K562 (cell line): ENCODE measurements around the gene HOXC5. TPM values are rescaled to one million over a fixed set of nuclear protein-coding genes. Genes with fewer than 3 reads are reported as not detected.

Experiments used
- ATAC-seq: fragments of 200-7000 bp; cut with Tn5 transposase; 3 replicates; pipeline ENCODE4 v1.9.1; 2020; ENCODE audit warnings: moderate library complexity
- BruUV-seq: library from RNA; stranded (reverse); fragments of 400-500 nt; replicated peaks from 2 replicates; lab custom pipeline; 2021; lab: Mats Ljungman, UMichigan
- CTCF ChIA-PET: fragments of 300-600 bp; formaldehyde crosslinking; extraction: SDS; loops from one replicate; lab custom pipeline; 2021; ENCODE audit warnings: low intra/inter-chr PET ratio; lab: Yijun Ruan, JAX
- POLR2A ChIA-PET: fragments of 300-600, 350-650 bp; sonication (Branson Sonifier 250); formaldehyde crosslinking; extraction: SDS; loops from one replicate; lab custom pipeline; 2021; ENCODE audit warnings: antibody characterized with exemption, inconsistent platforms; lab: Yijun Ruan, JAX
- DNase-seq, 4 experiments: peaks; one replicate each; pipeline versions ENCODE4 v3.0.0 to v3.0.0-alpha.2; 2011 to 2018; ENCODE audit warnings: low spot score in 3 of 4, mixed read lengths in 3 of 4; ENCODE audit errors: extremely low read depth in 1 of 4
- FAIRE-seq: peaks from 2 replicates; lab custom pipeline; 2011; peaks lifted over from hg19 to GRCh38; lab: Jason Lieb, UNC
- H2AFZ ChIP-seq: 2 replicates; pipeline ENCODE4 v1.6.0; 2011; ENCODE audit warnings: low read depth, low read length, control low read depth, inconsistent platforms
- H3K27ac ChIP-seq: fragments of 200-600 bp; 3 replicates; pipeline ENCODE4 v1.8.0; 2011; ENCODE audit warnings: low read depth, mild to moderate bottlenecking, control low read depth, inconsistent platforms, low read length, moderate library complexity, mixed read lengths; ENCODE audit errors: extremely low read depth
- H3K27me3 ChIP-seq, 2 experiments: fragments of 300-600 bp in 1 of 2; 2 replicates in 1 of 2; 3 replicates in 1 of 2; pipeline versions ENCODE4 v1.6.0 to v1.8.0; 2011; ENCODE audit warnings: inconsistent platforms in 2 of 2, low read length in 2 of 2, mild to moderate bottlenecking in 1 of 2, mixed read lengths in 1 of 2, moderate library complexity in 1 of 2; ENCODE audit not compliant: control insufficient read depth in 2 of 2, insufficient read depth in 2 of 2
- H3K36me3 ChIP-seq: fragments of 300-600 bp; 3 replicates; pipeline ENCODE4 v1.8.0; 2011; ENCODE audit warnings: mild to moderate bottlenecking, low read length, inconsistent platforms; ENCODE audit not compliant: control insufficient read depth, insufficient read depth
- H3K4me1 ChIP-seq, 2 experiments: fragments of 200-600 bp in 1 of 2; replicated peaks in 1 of 2; 2 replicates in 1 of 2; 3 replicates in 1 of 2; pipeline versions ENCODE4 v1.5.1 to v1.8.0; 2011; ENCODE audit warnings: inconsistent platforms in 2 of 2, low read length in 2 of 2, mild to moderate bottlenecking in 1 of 2, mixed read lengths in 1 of 2, moderate library complexity in 1 of 2; ENCODE audit not compliant: control insufficient read depth in 2 of 2, insufficient read depth in 2 of 2
- H3K4me2 ChIP-seq: 2 replicates; pipeline ENCODE4 v1.6.1; 2011; ENCODE audit warnings: low read length, control low read depth, inconsistent platforms, mixed read lengths; ENCODE audit not compliant: insufficient read depth
- H3K4me3 ChIP-seq: fragments of 200-600 bp; sonication (generic), shearing (Covaris generic); 2 replicates; pipeline ENCODE4 v1.5.1; 2016; ENCODE audit warnings: control low read depth, inconsistent platforms
- H3K79me2 ChIP-seq: fragments of 200-600 bp; 3 replicates; pipeline ENCODE4 v1.8.0; 2011; ENCODE audit warnings: low read length, inconsistent platforms; ENCODE audit not compliant: control insufficient read depth, insufficient read depth
- H3K9ac ChIP-seq, 2 experiments: 2 replicates each; pipeline versions ENCODE4 v1.6.0 to v1.6.1; 2011; ENCODE audit warnings: low read depth in 2 of 2, low read length in 2 of 2, control low read depth in 1 of 2, inconsistent platforms in 1 of 2, mild to moderate bottlenecking in 1 of 2, mixed read lengths in 1 of 2; ENCODE audit not compliant: insufficient read depth in 1 of 2
- H3K9me1 ChIP-seq: one replicate; pipeline ENCODE4 v1.6.0; 2011; ENCODE audit warnings: inconsistent platforms, mild to moderate bottlenecking, low read length, moderate library complexity; ENCODE audit not compliant: control insufficient read depth, insufficient read depth
- H3K9me3 ChIP-seq: replicated peaks from 2 replicates; pipeline ENCODE4 v1.5.1; 2011; ENCODE audit warnings: low read depth, low read length, inconsistent platforms; ENCODE audit not compliant: control insufficient read depth, insufficient read depth
- H4K20me1 ChIP-seq: replicated peaks from 2 replicates; pipeline ENCODE4 v1.6.1; 2011; ENCODE audit warnings: low read length, inconsistent platforms, mixed read lengths; ENCODE audit not compliant: control insufficient read depth, insufficient read depth
- CHD2 ChIP-seq: IDR thresholded peaks from 2 replicates; pipeline ENCODE4 v1.6.1; 2011; ENCODE audit warnings: low read depth, low read length
- JUN ChIP-seq, 2 experiments: sonication (generic) in 1 of 2; formaldehyde crosslinking in 1 of 2; IDR thresholded peaks; 2 replicates each; pipeline versions ENCODE4 v1.6.1 to v1.8.0; 2012 to 2022; ENCODE audit warnings: borderline replicate concordance in 2 of 2, mild to moderate bottlenecking in 2 of 2, improper control_type of control experiment in 1 of 2, low read depth in 1 of 2, low read length in 1 of 2, missing genetic modification reagents in 1 of 2
- KDM1A ChIP-seq, 2 experiments: fragments of 450-650 bp; IDR thresholded peaks; 2 replicates each; pipeline ENCODE4 v1.6.1; 2016; ENCODE audit warnings: mild to moderate bottlenecking in 2 of 2
- RBM17 ChIP-seq: fragments of 200-400 bp; formaldehyde crosslinking; IDR thresholded peaks from 2 replicates; pipeline ENCODE4 v1.6.1; 2017; ENCODE audit warnings: low read depth, mild to moderate bottlenecking, low read length, borderline replicate concordance
- TRIM24 ChIP-seq, 2 experiments: fragments of 450-650 bp; IDR thresholded peaks; 2 replicates each; pipeline ENCODE4 v1.6.1; 2016
- ZNF184 ChIP-seq: sonication (generic); formaldehyde crosslinking; IDR thresholded peaks from 2 replicates; pipeline ENCODE4 v1.5.0; 2020; ENCODE audit warnings: missing genetic modification reagents
- ZNF717 ChIP-seq: fragments of 250-450 bp; sonication (Bioruptor Pico); IDR thresholded peaks from 2 replicates; pipeline ENCODE4 v1.5.0; 2021
- WGBS: fragments of 100-300 bp; shearing (Covaris generic); methylation state at CpG from one replicate; pipeline ENCODE4 v1.1.6; 2016; ENCODE audit warnings: low coverage, mixed read lengths; ENCODE audit not compliant: insufficient coverage; ENCODE audit errors: missing lambda C conversion rate; 5-methylcytosine and 5-hydroxymethylcytosine counted together
- in situ Hi-C: fragments of 300-500 bp; cut with MboI; formaldehyde crosslinking; loops from 4 replicates; pipeline ENCODE4 v1.15.0; 2018; ENCODE audit warnings: inconsistent platforms, mixed read lengths
- intact Hi-C: fragments of 100-400 bp; cut with micrococcal nuclease; formaldehyde crosslinking; loops from 2 replicates; pipeline ENCODE4 v1.14.2; 2022
- polyA plus RNA-seq, 8 experiments: library from polyadenylated mRNA; depleted of rRNA in 4 of 8; stranded (reverse) in 5 of 8; unstranded in 3 of 8; fragments of >200 nt; fragmentation: Nextera tagmentation in 2 of 8; fragmentation: Illumina TruSeq in 1 of 8; extraction: Ambion mirVana in 2 of 8; extraction: Trizol in 1 of 8; gene quantifications; 2 replicates each; pipeline versions ENCODE4 v1.2.1 to v1.2.3, GENCODE V29; 2011 to 2014; ENCODE audit warnings: inconsistent platforms in 1 of 8, missing spikeins in 1 of 8
- total RNA-seq, 7 experiments: library from RNA; depleted of rRNA in 6 of 7; stranded (reverse); fragments of >200 nt in 6 of 7; fragmentation: Illumina TruSeq in 2 of 7; extraction: Trizol in 2 of 7; gene quantifications; 2 replicates each; pipeline versions ENCODE4 v1.2.1 to v1.2.3, GENCODE V29; 2011 to 2021; ENCODE audit warnings: low replicate concordance in 1 of 7
- TF ChIP-seq, protein P1 (sequence below), 3 experiments: IDR thresholded peaks in 2 of 3; conservative IDR thresholded peaks in 1 of 3; 2 replicates each; pipeline ENCODE4 v1.5.1; 2011 to 2012; ENCODE audit warnings: low read length in 3 of 3, mild to moderate bottlenecking in 3 of 3, control low read depth in 2 of 3, improper control_type of control experiment in 1 of 3, inconsistent platforms in 1 of 3, low read depth in 1 of 3, mixed read lengths in 1 of 3, moderate library complexity in 1 of 3; ENCODE audit not compliant: insufficient read depth in 2 of 3
- TF ChIP-seq, protein P2 (sequence below), 2 experiments: fragments of 450-650 bp in 1 of 2; sonication (generic) in 1 of 2; formaldehyde crosslinking in 1 of 2; IDR thresholded peaks; 2 replicates each; pipeline versions ENCODE4 v1.7.1 to v1.9.0; 2016 to 2022; ENCODE audit warnings: inconsistent platforms in 1 of 2, mild to moderate bottlenecking in 1 of 2, missing genetic modification reagents in 1 of 2

The HOXC5 gene
- total and polyA plus RNA-seq, 9 of the 15 experiments (the other 6 are each of a cell fraction or from before 2014, with no cell fraction given) = 0.10 to 0.44 (median 0.18) TPM; not detected in 4

DNA sequence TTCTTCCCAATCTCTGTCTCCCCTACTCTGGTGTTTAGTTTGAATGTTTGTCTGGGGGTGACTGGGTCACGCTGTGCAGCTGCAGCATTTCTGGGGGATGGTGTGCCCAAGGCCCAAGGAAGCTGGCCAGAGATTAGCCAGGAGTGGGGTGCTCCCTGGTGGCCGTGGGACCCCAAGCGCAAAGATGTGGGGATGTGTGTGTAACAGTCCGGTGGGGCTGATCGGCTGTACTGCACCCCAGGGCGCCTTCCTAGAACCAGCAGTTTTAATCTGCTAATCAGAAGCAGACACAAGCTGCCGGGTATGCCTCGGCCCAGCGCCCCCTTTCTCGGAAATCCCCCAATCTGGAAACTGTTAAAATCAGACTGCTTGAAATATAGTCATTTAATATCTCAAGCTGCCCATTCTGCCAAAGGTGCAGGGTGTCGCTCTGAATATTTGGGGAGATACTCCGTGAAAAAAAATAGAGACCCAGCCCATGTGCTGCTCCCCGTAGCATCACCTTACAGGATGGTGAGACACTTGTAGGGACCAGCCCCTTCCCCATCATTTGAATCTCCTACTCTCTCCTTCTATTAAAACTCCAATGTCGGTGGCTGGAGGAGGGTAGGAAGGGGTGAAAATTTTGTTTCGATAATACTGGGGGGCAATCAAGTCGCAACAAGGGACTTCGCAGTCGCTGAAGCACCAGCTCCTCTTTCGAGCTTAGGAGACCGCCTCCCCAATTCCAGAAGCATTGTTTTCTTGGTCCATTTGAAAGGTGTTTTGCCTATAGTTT is 28.6 kb upstream of the HOXC5 start:
- no peaks in the 10 kb centered on the region for H3K36me3 ChIP-seq
- intact Hi-C loops = loop anchor here (2.0 kb wide), 1 partner anchor 19 kb away; the partner anchor contains the start of gene HOXC10
- CTCF ChIA-PET = interaction anchor here (1.0 to 3.0 kb wide), 5 partner anchors 18 to 211 kb away, joined by 3 to 42 read pairs (median 17); partner anchors contain the start of gene HOXC10
- peaks cover 19% of the 10 kb centered on the region for H3K79me2 ChIP-seq
- H3K27ac ChIP-seq = no peak overlapping the region
- no peak overlapping the region for H3K4me2 ChIP-seq
- POLR2A ChIA-PET = interaction anchor here (0.6 to 1.9 kb wide), 3 partner anchors 197 to 423 kb away, joined by 3 to 8 read pairs (median 4); no protein-coding TSS in a partner anchor
- ATAC-seq (peak; percentile 26), FAIRE-seq (peak; percentile 66), DNase-seq (peak in 2 of 4 experiments; percentile 60 to 72)
- H2AFZ ChIP-seq = no peak overlapping the region
- 23% methylated on average over 20 of the region's 20 CpGs for WGBS
- no peaks in the 10 kb centered on the region; the same call in 1 of the 2 replicates for H4K20me1 ChIP-seq
- no TSS peak for BruUV-seq
- in situ Hi-C loops = no loop called here
- no peaks in the 10 kb centered on the region for H3K9me3 ChIP-seq
- no peaks in the 10 kb centered on the region for H3K9me1 ChIP-seq
- peak overlapping the region in 1 of 2 experiments; percentile 61; a peak in 1 of 4 replicates for H3K9ac ChIP-seq
- H3K4me3 ChIP-seq = no peak overlapping the region
- no peaks in the 10 kb centered on the region for H3K27me3 ChIP-seq
- peaks cover 21 to 55% of the 10 kb centered on the region in 2 experiments for H3K4me1 ChIP-seq
- TF ChIP-seq, protein P1, sequence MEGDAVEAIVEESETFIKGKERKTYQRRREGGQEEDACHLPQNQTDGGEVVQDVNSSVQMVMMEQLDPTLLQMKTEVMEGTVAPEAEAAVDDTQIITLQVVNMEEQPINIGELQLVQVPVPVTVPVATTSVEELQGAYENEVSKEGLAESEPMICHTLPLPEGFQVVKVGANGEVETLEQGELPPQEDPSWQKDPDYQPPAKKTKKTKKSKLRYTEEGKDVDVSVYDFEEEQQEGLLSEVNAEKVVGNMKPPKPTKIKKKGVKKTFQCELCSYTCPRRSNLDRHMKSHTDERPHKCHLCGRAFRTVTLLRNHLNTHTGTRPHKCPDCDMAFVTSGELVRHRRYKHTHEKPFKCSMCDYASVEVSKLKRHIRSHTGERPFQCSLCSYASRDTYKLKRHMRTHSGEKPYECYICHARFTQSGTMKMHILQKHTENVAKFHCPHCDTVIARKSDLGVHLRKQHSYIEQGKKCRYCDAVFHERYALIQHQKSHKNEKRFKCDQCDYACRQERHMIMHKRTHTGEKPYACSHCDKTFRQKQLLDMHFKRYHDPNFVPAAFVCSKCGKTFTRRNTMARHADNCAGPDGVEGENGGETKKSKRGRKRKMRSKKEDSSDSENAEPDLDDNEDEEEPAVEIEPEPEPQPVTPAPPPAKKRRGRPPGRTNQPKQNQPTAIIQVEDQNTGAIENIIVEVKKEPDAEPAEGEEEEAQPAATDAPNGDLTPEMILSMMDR (IDR thresholded peaks at IDR 0.05 in 2 of 3, conservative IDR thresholded peaks at IDR 0.05 in 1 of 3; ENCODE audit: insufficient read depth in 2 of 3, low read depth in 1 of 3, low read length in 3 of 3) = peak; percentile 52 to 58 (median 57)
- TF ChIP-seq RBM17 (no peak), JUN (IDR thresholded peaks at IDR 0.05; ENCODE audit: borderline replicate concordance, low read depth, low read length) (no peak), JUN (CRISPR knock-in tag; IDR thresholded peaks at IDR 0.05; ENCODE audit: borderline replicate concordance) (no peak), CHD2 (no peak), ZNF184 (CRISPR knock-in tag) (no peak), TRIM24 (IDR thresholded peaks at IDR 0.05) (no peak), KDM1A (IDR thresholded peaks at IDR 0.05) (0 out of 4 replicates have a peak, but pooled peaks of 1 of the 2 experiments have one; percentile 22), ZNF717 (CRISPR knock-in tag) (no peak)
- TF ChIP-seq, protein P2, sequence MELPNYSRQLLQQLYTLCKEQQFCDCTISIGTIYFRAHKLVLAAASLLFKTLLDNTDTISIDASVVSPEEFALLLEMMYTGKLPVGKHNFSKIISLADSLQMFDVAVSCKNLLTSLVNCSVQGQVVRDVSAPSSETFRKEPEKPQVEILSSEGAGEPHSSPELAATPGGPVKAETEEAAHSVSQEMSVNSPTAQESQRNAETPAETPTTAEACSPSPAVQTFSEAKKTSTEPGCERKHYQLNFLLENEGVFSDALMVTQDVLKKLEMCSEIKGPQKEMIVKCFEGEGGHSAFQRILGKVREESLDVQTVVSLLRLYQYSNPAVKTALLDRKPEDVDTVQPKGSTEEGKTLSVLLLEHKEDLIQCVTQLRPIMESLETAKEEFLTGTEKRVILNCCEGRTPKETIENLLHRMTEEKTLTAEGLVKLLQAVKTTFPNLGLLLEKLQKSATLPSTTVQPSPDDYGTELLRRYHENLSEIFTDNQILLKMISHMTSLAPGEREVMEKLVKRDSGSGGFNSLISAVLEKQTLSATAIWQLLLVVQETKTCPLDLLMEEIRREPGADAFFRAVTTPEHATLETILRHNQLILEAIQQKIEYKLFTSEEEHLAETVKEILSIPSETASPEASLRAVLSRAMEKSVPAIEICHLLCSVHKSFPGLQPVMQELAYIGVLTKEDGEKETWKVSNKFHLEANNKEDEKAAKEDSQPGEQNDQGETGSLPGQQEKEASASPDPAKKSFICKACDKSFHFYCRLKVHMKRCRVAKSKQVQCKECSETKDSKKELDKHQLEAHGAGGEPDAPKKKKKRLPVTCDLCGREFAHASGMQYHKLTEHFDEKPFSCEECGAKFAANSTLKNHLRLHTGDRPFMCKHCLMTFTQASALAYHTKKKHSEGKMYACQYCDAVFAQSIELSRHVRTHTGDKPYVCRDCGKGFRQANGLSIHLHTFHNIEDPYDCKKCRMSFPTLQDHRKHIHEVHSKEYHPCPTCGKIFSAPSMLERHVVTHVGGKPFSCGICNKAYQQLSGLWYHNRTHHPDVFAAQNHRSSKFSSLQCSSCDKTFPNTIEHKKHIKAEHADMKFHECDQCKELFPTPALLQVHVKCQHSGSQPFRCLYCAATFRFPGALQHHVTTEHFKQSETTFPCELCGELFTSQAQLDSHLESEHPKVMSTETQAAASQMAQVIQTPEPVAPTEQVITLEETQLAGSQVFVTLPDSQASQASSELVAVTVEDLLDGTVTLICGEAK (IDR thresholded peaks at IDR 0.05) = no peak
- TF ChIP-seq, protein P2 (CRISPR knock-in tag; IDR thresholded peaks at IDR 0.05) = no peak
